EL (cell line): ENCODE results near the gene C19orf47.
"Not testable (repeated sequence)": the region's sequence is repeated elsewhere in the genome, so short reads cannot be mapped to it uniquely, and the experiment has no call there.

Source experiments
- DNase-seq: peaks from one replicate; pipeline ENCODE4 v3.0.0-alpha.2; 2016

The C19orf47 gene

GRCh38 chr19:40374084-40374483 is 25.9 kb upstream of the C19orf47 start:
- DNase-seq = no peak

GRCh38 chr19:40371802-40372122 is 23.6 kb upstream of the C19orf47 start:
- no peak for DNase-seq

GRCh38 chr19:40370997-40371801 is 23.0 kb upstream of the C19orf47 start:
- no peak for DNase-seq

- not testable (repeated sequence) for DNase-seq
These were observed 22.1 kb upstream of the C19orf47 start for GRCh38 chr19:40370253-40370652.

- no peak for DNase-seq
These were observed 21.6 kb upstream of the C19orf47 start for GRCh38 chr19:40369797-40370196.

- no peak for DNase-seq
These were observed 19.6 kb upstream of the C19orf47 start for GRCh38 chr19:40367577-40368434.

- DNase-seq = no peak
These were observed 18.7 kb upstream of the C19orf47 start for GRCh38 chr19:40366697-40367561.

GRCh38 chr19:40365613-40366401 is 17.6 kb upstream of the C19orf47 start:
- peak; percentile 79 for DNase-seq

GRCh38 chr19:40365010-40365409 is 16.8 kb upstream of the C19orf47 start:
- no peak for DNase-seq

- DNase-seq = no peak
These were observed 14.9 kb upstream of the C19orf47 start for GRCh38 chr19:40363069-40363468.

- DNase-seq = no peak
These were observed 14.0 kb upstream of the C19orf47 start for GRCh38 chr19:40362160-40362559.

- peak; percentile 28 for DNase-seq
These were observed 12.6 kb upstream of the C19orf47 start for GRCh38 chr19:40360708-40361241.

GRCh38 chr19:40360020-40360707 is 12.0 kb upstream of the C19orf47 start:
- no peak for DNase-seq

- DNase-seq = no peak
These were observed 10.6 kb upstream of the C19orf47 start for GRCh38 chr19:40358773-40359172.

GRCh38 chr19:40357640-40358039 is 9.4 kb upstream of the C19orf47 start:
- peak; percentile 17 for DNase-seq

GRCh38 chr19:40356681-40357595 is 8.7 kb upstream of the C19orf47 start:
- peak; percentile 22 for DNase-seq

- DNase-seq = no peak
These were observed 7.9 kb upstream of the C19orf47 start for GRCh38 chr19:40355975-40356680.

- DNase-seq = peak; percentile 21
These were observed 837 bp upstream of the C19orf47 start for GRCh38 chr19:40348961-40349507.

GRCh38 chr19:40344422-40344821 is 3.8 kb downstream of the C19orf47 start:
- no peak for DNase-seq
